Caco-2 (cell line): ENCODE results near the gene ADCY4. TPM values are rescaled to one million over a fixed set of nuclear protein-coding genes. Genes with fewer than 3 reads are reported as not detected.
A peak's percentile ranks its signal among the peaks of the same experiment; 100 is the strongest.

Source experiments
- BruUV-seq: library from RNA; stranded (reverse); fragments of 400-500 nt; replicated peaks from 2 replicates; lab custom pipeline; 2021; lab: Mats Ljungman, UMichigan
- CTCF ChIA-PET: fragments of 300-600 bp; sonication (Branson Sonifier 250); formaldehyde crosslinking; loops from one replicate; lab custom pipeline; 2022; ENCODE audit warnings: antibody characterized with exemption; lab: Charles Lee
- POLR2A ChIA-PET: fragments of 300-600 bp; sonication (Branson Sonifier 250); formaldehyde crosslinking; loops from one replicate; lab custom pipeline; 2022; ENCODE audit warnings: antibody characterized with exemption; lab: Charles Lee
- DNase-seq, 2 experiments: peaks; one replicate each; pipeline versions ENCODE4 v3.0.0 to v3.0.0-alpha.2; 2020 to 2022
- H3K27me3 ChIP-seq: replicated peaks from 2 replicates; pipeline ENCODE4 v1.6.0; 2011; ENCODE audit warnings: low read length; ENCODE audit not compliant: control insufficient read depth, insufficient read depth
- H3K36me3 ChIP-seq: 2 replicates; pipeline ENCODE4 v1.5.1; 2011; ENCODE audit warnings: low read length; ENCODE audit not compliant: control insufficient read depth, insufficient read depth
- H3K4me1 ChIP-seq: fragments of 250-450 bp; sonication (Bioruptor Pico); 2 replicates; pipeline ENCODE4 v1.5.1; 2020; ENCODE audit warnings: mild to moderate bottlenecking
- H3K4me3 ChIP-seq: 2 replicates; pipeline ENCODE4 v1.5.1; 2011; ENCODE audit warnings: low read depth, mild to moderate bottlenecking, control low read depth, low read length
- H3K9me3 ChIP-seq: fragments of 250-450 bp; sonication (Bioruptor Pico); 2 replicates; pipeline ENCODE4 v1.5.1; 2020; ENCODE audit warnings: mild to moderate bottlenecking, moderate library complexity
- H3K27ac Mint-ChIP-seq: one replicate; pipeline ENCODE4 v1.8.0; 2022; ENCODE audit warnings: mixed read lengths; ENCODE audit not compliant: unreplicated experiment
- H3K27me3 Mint-ChIP-seq: one replicate; pipeline ENCODE4 v1.8.0; 2022; ENCODE audit warnings: mixed read lengths; ENCODE audit not compliant: insufficient read depth, unreplicated experiment
- H3K36me3 Mint-ChIP-seq: one replicate; pipeline ENCODE4 v1.8.0; 2022; ENCODE audit warnings: mild to moderate bottlenecking, mixed read lengths; ENCODE audit not compliant: insufficient read depth, unreplicated experiment
- H3K4me1 Mint-ChIP-seq: one replicate; pipeline ENCODE4 v1.8.0; 2022; ENCODE audit warnings: low read depth, mixed read lengths; ENCODE audit not compliant: unreplicated experiment
- H3K4me3 Mint-ChIP-seq: one replicate; pipeline ENCODE4 v1.8.0; 2022; ENCODE audit warnings: mild to moderate bottlenecking, moderate library complexity, mixed read lengths; ENCODE audit not compliant: unreplicated experiment
- H3K9me3 Mint-ChIP-seq: one replicate; pipeline ENCODE4 v1.8.0; 2022; ENCODE audit warnings: mixed read lengths; ENCODE audit not compliant: unreplicated experiment
- CTCF ChIP-seq, 2 experiments: fragments of 200-600 bp in 1 of 2; IDR thresholded peaks; 1 replicate in 1 of 2; 2 replicates in 1 of 2; pipeline versions ENCODE4 v1.5.1 to v1.8.0; 2011 to 2022; ENCODE audit warnings: antibody characterized with exemption in 1 of 2, control low read depth in 1 of 2, inconsistent platforms in 1 of 2, low read depth in 1 of 2, low read length in 1 of 2, mild to moderate bottlenecking in 1 of 2, moderate library complexity in 1 of 2; ENCODE audit not compliant: insufficient read depth in 1 of 2, severe bottlenecking in 1 of 2, unreplicated experiment in 1 of 2
- intact Hi-C: fragments of 100-400 bp; cut with micrococcal nuclease; formaldehyde crosslinking; loops from one replicate; pipeline ENCODE4 v1.10.0; 2022; ENCODE audit not compliant: unreplicated experiment
- total RNA-seq: library from RNA; stranded (reverse); gene quantifications from 2 replicates; pipeline ENCODE4 v1.2.3, GENCODE V29; 2022

ADCY4 gene
- total RNA-seq, 1 experiment from 2014 or later = 0.57 TPM

- Histone ChIP-seq H3K9me3 (no peaks in the 10 kb centered on the region), H3K4me1 (peaks cover 21% of the 10 kb centered on the region), H3K4me3 (no peak overlapping the region), H3K36me3 (peaks cover 4% of the 10 kb centered on the region), H3K27me3 (no peaks in the 10 kb centered on the region)
- Mint-ChIP-seq H3K36me3 (peaks cover 33% of the 10 kb centered on the region), H3K27me3 (no peaks in the 10 kb centered on the region), H3K4me1 (peaks cover 21% of the 10 kb centered on the region), H3K27ac (no peak overlapping the region), H3K9me3 (no peaks in the 10 kb centered on the region), H3K4me3 (no peak overlapping the region)
- no peak for TF ChIP-seq CTCF (IDR thresholded peaks at IDR 0.05; ENCODE audit: insufficient read depth in 1 of 2, low read depth in 1 of 2, low read length in 1 of 2, severe bottlenecking in 1 of 2, unreplicated experiment in 1 of 2)
- intact Hi-C loops = no loop called here
- BruUV-seq = no TSS peak
- ChIA-PET CTCF (interaction anchor here (4.3 kb wide), 1 partner anchor 68 kb away, joined by 42 read pairs; the partner anchor contains the start of gene TINF2), POLR2A (no interaction called here)
- DNase-seq = no peak
These were observed 24.6 kb downstream of the ADCY4 start for GRCh38 chr14:24310265-24310645.

- POLR2A ChIA-PET = no interaction called here
- Mint-ChIP-seq H3K4me1 (peaks cover 21% of the 10 kb centered on the region), H3K9me3 (no peaks in the 10 kb centered on the region), H3K27ac (no peak within 1 kb of the TSS), H3K4me3 (no peak within 1 kb of the TSS), H3K27me3 (no peaks in the 10 kb centered on the region), H3K36me3 (peaks cover 39% of the 10 kb centered on the region)
- peaks cover 4% of the 10 kb centered on the region for H3K36me3 ChIP-seq
- intact Hi-C loops = no loop called here
- DNase-seq = no peak
- H3K27me3 ChIP-seq = no peaks in the 10 kb centered on the region
- H3K4me3 ChIP-seq = no peak within 1 kb of the TSS
- peaks cover 21% of the 10 kb centered on the region for H3K4me1 ChIP-seq
- CTCF ChIA-PET = interaction anchor here (4.3 kb wide), 1 partner anchor 67 kb away, joined by 42 read pairs; the partner anchor contains the start of gene TINF2
- TF ChIP-seq CTCF (IDR thresholded peaks at IDR 0.05; ENCODE audit: insufficient read depth in 1 of 2, low read depth in 1 of 2, low read length in 1 of 2, severe bottlenecking in 1 of 2, unreplicated experiment in 1 of 2) = no peak
- no TSS peak for BruUV-seq
- H3K9me3 ChIP-seq = no peaks in the 10 kb centered on the region
These were observed 25.2 kb downstream of the ADCY4 start, which contains the start of gene LTB4R2 for GRCh38 chr14:24309538-24310264. Gene LTB4R2, plus strand, starts transcription at chr14:24310140. Its CDS starts 525 bp downstream, at chr14:24310665.

GRCh38 chr14:24308342-24309124 is 26.3 kb downstream of the ADCY4 start:
- peaks cover 21% of the 10 kb centered on the region for H3K4me1 ChIP-seq
- CTCF ChIA-PET = interaction anchor here (0.6 to 4.3 kb wide), 21 partner anchors 8 to 250 kb away, joined by 3 to 54 read pairs (median 4); partner anchors contain the start of genes CHMP4A, DHRS1, IRF9 and NOP9

More at GRCh38 chr14:24308342-24309124, 26.3 kb downstream of the ADCY4 start:
- Mint-ChIP-seq H3K4me3 (peak overlapping the region; percentile 56), H3K4me1 (peaks cover 21% of the 10 kb centered on the region), H3K9me3 (no peaks in the 10 kb centered on the region), H3K27ac (peak overlapping the region; percentile 74), H3K36me3 (peaks cover 50% of the 10 kb centered on the region), H3K27me3 (no peaks in the 10 kb centered on the region)
- intact Hi-C loops = loop anchor here (1.0 kb wide), 3 partner anchors 9 to 65 kb away; partner anchors contain the start of genes DHRS1, NOP9 and RABGGTA
- POLR2A ChIA-PET = interaction anchor here (0.5 to 1.6 kb wide), 6 partner anchors 9 to 113 kb away, joined by 3 to 11 read pairs (median 4); partner anchors contain the start of genes CHMP4A, DHRS1, NOP9 and TINF2
- no peak for TF ChIP-seq CTCF (IDR thresholded peaks at IDR 0.05; ENCODE audit: insufficient read depth in 1 of 2, low read depth in 1 of 2, low read length in 1 of 2, severe bottlenecking in 1 of 2, unreplicated experiment in 1 of 2)
- no peaks in the 10 kb centered on the region for H3K27me3 ChIP-seq
- no peaks in the 10 kb centered on the region for H3K9me3 ChIP-seq
- H3K4me3 ChIP-seq = no peak overlapping the region
- DNase-seq = no peak
- peaks cover 4% of the 10 kb centered on the region for H3K36me3 ChIP-seq
- BruUV-seq = no TSS peak
